Lung microvascular endothelial cell (primary cell): Measurements from ENCODE around the gene GINS2. TPM values are rescaled to one million over a fixed set of nuclear protein-coding genes. Genes with fewer than 3 reads are reported as not detected.

ENCODE experiments used
- DNase-seq, 2 donors: peaks; one replicate each; pipeline versions ENCODE4 v3.0.0 to v3.0.0-alpha.2; 2010; ENCODE audit warnings: low read depth in 2 of 2
- total RNA-seq: library from RNA; depleted of rRNA; stranded (reverse); fragments of >200 nt; gene quantifications from 2 replicates; pipeline ENCODE4 v1.2.1, GENCODE V29; 2014

Gene GINS2
- total RNA-seq, 1 donor from 2014 or later = 1.4 TPM

GRCh38 chr16:85627089-85627488 lies 61.7 kb downstream of the GINS2 start:
- no peak for DNase-seq

Other genes starting within 250 kb of the GINS2 start
- 6.5 and 12.1 TPM in 2 replicates for gene GSE1, start 75.6 kb downstream of the GINS2 start, total RNA-seq
- gene C16orf74, start 62.1 kb upstream of the GINS2 start, total RNA-seq = 2.2 and 9.8 TPM in 2 replicates
- 25.7 and 31.9 TPM in 2 replicates for gene EMC8, start 110.6 kb upstream of the GINS2 start, total RNA-seq
- 440 and 633 TPM in 2 replicates for gene COX4I1, start 110.7 kb upstream of the GINS2 start, total RNA-seq
- gene IRF8, start 210.2 kb upstream of the GINS2 start, total RNA-seq = 2.2 and 34.5 TPM in 2 replicates